ENCODE measurements around the gene HAPLN2.

HAPLN2 gene

DNA sequence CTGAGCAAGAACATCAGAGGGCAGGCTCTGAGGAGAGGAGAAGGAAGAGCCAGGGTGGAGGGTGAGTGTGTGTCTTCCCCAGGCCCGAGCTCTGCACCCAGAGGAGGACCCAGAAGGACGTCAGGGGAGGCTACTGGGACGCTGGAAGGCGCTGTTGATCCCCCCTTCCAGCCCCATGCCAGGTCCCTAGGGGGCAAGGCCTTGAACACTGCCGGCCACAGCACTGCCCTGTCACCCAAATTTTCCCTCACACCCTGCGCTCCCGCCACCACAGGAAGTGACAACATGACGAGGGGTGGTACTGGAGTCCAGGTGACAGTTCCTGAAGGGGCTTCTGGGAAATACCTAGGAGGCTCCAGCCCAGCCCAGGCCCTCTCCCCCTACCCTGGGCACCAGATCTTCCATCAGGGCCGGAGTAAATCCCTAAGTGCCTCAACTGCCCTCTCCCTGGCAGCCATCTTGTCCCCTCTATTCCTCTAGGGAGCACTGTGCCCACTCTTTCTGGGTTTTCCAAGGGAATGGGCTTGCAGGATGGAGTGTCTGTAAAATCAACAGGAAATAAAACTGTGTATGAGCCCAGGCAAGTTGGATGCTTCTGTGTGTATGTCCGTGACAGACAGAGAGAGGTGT is 39.8 kb downstream of the HAPLN2 start:
- H3K27me3 ChIP-seq (ENCODE audit: control insufficient read depth in 3 of 3, insufficient read depth in 3 of 3, low read depth in 1 of 3, low read length in 3 of 3), result peaks cover 5 to 40% (median 23%) of the 10 kb centered on the region in 3 experiments
- peak overlapping the region; percentile 84 for H2BK15ac ChIP-seq (ENCODE audit: low read length)
- H3K14ac ChIP-seq (ENCODE audit: low read length), result no peak overlapping the region
- H3K9ac ChIP-seq (ENCODE audit: low read depth, low read length, poor library complexity), result no peak overlapping the region
- H4K91ac ChIP-seq (ENCODE audit: low read depth, low read length, poor library complexity), result no peak overlapping the region
- H4K8ac ChIP-seq (ENCODE audit: low read depth, low read length), result no peak overlapping the region
- no peaks in the 10 kb centered on the region for H3K9me3 ChIP-seq (replicated peaks in 1 of 2; ENCODE audit: control insufficient read depth in 2 of 2, insufficient read depth in 1 of 2, low read depth in 1 of 2, low read length in 2 of 2)
- WGBS, 2 donors (ENCODE audit: extremely low coverage in 2 of 2, insufficient read length in 2 of 2, insufficient replicate concordance in 1 of 2), result no CpG with 5 or more reads among the region's 10 CpGs
- no peak overlapping the region for H3K4ac ChIP-seq (ENCODE audit: low read length)
- no peak overlapping the region for H3K27ac ChIP-seq (replicated peaks; ENCODE audit: low read length)
- peaks cover 50 to 57% of the 10 kb centered on the region in 2 donors for H3K4me1 ChIP-seq (ENCODE audit: control insufficient read depth in 2 of 2, insufficient read depth in 1 of 2, low read depth in 1 of 2, low read length in 2 of 2)
- H2AFZ ChIP-seq (ENCODE audit: low read length), result no peak overlapping the region
- H2BK12ac ChIP-seq (ENCODE audit: low read length), result peak overlapping the region; percentile 82
- peaks cover 0 to 7% of the 10 kb centered on the region in 2 donors for H3K36me3 ChIP-seq (replicated peaks in 1 of 2; ENCODE audit: control insufficient read depth in 2 of 2, insufficient read depth in 2 of 2, low read length in 2 of 2)
- no peak overlapping the region for H3K4me3 ChIP-seq (ENCODE audit: low read length in 2 of 2)
- no peak overlapping the region for H3K18ac ChIP-seq (ENCODE audit: low read length)
- H3K23ac ChIP-seq (ENCODE audit: low read depth, low read length, poor library complexity), result no peak overlapping the region
- H3K4me2 ChIP-seq (ENCODE audit: insufficient read depth, low read length, poor library complexity, severe bottlenecking), result no peak overlapping the region
- no peak overlapping the region for H2BK120ac ChIP-seq (ENCODE audit: low read depth, low read length)
- peak overlapping the region; percentile 93 for H2AK5ac ChIP-seq (ENCODE audit: low read depth, low read length)
- H3K79me1 ChIP-seq (ENCODE audit: low read depth, low read length), result peaks cover 4% of the 10 kb centered on the region
- DNase-seq (ENCODE audit: low spot score), result no peak
- peak overlapping the region; percentile 16 for H2BK5ac ChIP-seq (ENCODE audit: low read length)

- no peak overlapping the region for H3K4me2 ChIP-seq (ENCODE audit: insufficient read depth, low read length, poor library complexity, severe bottlenecking)
- no CpG with 5 or more reads among the region's 6 CpGs for WGBS, 2 donors (ENCODE audit: extremely low coverage in 2 of 2, insufficient read length in 2 of 2, insufficient replicate concordance in 1 of 2)
- peak overlapping the region; percentile 75 for H3K14ac ChIP-seq (ENCODE audit: low read length)
- peaks cover 55 to 63% of the 10 kb centered on the region in 2 donors for H3K4me1 ChIP-seq (ENCODE audit: control insufficient read depth in 2 of 2, insufficient read depth in 1 of 2, low read depth in 1 of 2, low read length in 2 of 2)
- no peak overlapping the region for H3K4me3 ChIP-seq (ENCODE audit: low read length in 2 of 2)
- DNase-seq (ENCODE audit: low spot score), result no peak
- peak overlapping the region; percentile 97 for H2AK5ac ChIP-seq (ENCODE audit: low read depth, low read length)
- no peak overlapping the region for H4K91ac ChIP-seq (ENCODE audit: low read depth, low read length, poor library complexity)
- peak overlapping the region; percentile 76 for H3K23ac ChIP-seq (ENCODE audit: low read depth, low read length, poor library complexity)
- H4K8ac ChIP-seq (ENCODE audit: low read depth, low read length), result no peak overlapping the region
- H2BK15ac ChIP-seq (ENCODE audit: low read length), result peak overlapping the region; percentile 93
- peaks cover 0 to 2% of the 10 kb centered on the region in 2 donors for H3K36me3 ChIP-seq (replicated peaks in 1 of 2; ENCODE audit: control insufficient read depth in 2 of 2, insufficient read depth in 2 of 2, low read length in 2 of 2)
- H3K4ac ChIP-seq (ENCODE audit: low read length), result no peak overlapping the region
- no peak overlapping the region for H2BK5ac ChIP-seq (ENCODE audit: low read length)
- peaks cover 4% of the 10 kb centered on the region for H3K79me1 ChIP-seq (ENCODE audit: low read depth, low read length)
- H3K9me3 ChIP-seq (replicated peaks in 1 of 2; ENCODE audit: control insufficient read depth in 2 of 2, insufficient read depth in 1 of 2, low read depth in 1 of 2, low read length in 2 of 2), result no peaks in the 10 kb centered on the region
- H3K27ac ChIP-seq (replicated peaks; ENCODE audit: low read length), result no peak overlapping the region
- peak overlapping the region; percentile 82 for H3K9ac ChIP-seq (ENCODE audit: low read depth, low read length, poor library complexity)
- no peak overlapping the region for H2BK120ac ChIP-seq (ENCODE audit: low read depth, low read length)
- H3K18ac ChIP-seq (ENCODE audit: low read length), result peak overlapping the region; percentile 24
- no peak overlapping the region for H2AFZ ChIP-seq (ENCODE audit: low read length)
- H3K27me3 ChIP-seq (ENCODE audit: control insufficient read depth in 3 of 3, insufficient read depth in 3 of 3, low read depth in 1 of 3, low read length in 3 of 3), result peaks cover 5 to 39% (median 21%) of the 10 kb centered on the region in 3 experiments
- H2BK12ac ChIP-seq (ENCODE audit: low read length), result peak overlapping the region; percentile 76
Measured at GRCh38 chr1:156659661-156659987, 40.4 kb downstream of the HAPLN2 start.

DNA sequence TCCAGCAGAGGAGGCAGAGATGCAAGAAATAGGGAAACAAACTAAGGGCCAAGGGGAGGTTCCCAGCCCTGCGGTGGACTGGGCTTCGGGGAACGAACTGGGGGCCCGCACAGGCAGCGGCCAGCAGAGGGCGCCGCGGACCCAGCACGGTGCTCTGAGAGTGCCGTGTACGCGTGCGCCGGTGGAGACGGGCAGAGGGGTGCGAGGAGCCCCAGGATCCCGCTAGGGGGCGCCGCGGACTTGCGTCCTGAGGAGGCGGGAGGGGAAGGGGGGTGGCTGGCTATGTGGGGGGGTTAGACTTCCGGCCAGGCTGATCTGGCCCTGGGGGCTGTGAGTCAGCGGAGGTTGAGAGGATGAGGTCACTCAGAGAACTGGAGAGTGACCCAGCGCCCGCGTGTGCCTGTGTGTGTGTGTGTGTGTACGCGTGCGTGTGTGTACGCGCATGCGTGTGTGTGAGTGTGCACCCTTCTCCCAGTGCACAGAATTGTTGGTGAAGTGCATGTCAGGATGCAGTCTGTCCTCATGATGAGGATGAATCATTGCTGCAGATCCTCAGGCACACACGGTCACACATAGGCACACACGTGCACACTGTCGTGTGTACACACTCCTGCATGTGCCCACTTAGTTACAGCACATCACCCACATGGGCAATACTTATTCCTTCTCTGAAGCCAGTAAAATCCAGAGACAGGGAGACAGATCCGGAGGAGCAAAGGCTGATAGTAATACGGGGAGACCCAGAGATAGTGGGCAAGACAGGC is 41.0 kb downstream of the HAPLN2 start:
- Histone ChIP-seq H3K4ac (ENCODE audit: low read length) (peak overlapping the region; percentile 76), H3K23ac (ENCODE audit: low read depth, low read length, poor library complexity) (peak overlapping the region; percentile 76), H2BK15ac (ENCODE audit: low read length) (peak overlapping the region; percentile 93), H3K4me2 (ENCODE audit: insufficient read depth, low read length, poor library complexity, severe bottlenecking) (no peak overlapping the region), H4K8ac (ENCODE audit: low read depth, low read length) (peak overlapping the region; percentile 68), H3K27ac (replicated peaks; ENCODE audit: low read length) (peak overlapping the region; percentile 70), H2AFZ (ENCODE audit: low read length) (no peak overlapping the region), H2AK5ac (ENCODE audit: low read depth, low read length) (peak overlapping the region; percentile 97), H3K27me3 (ENCODE audit: control insufficient read depth in 3 of 3, insufficient read depth in 3 of 3, low read depth in 1 of 3, low read length in 3 of 3) (peaks cover 5 to 35% (median 16%) of the 10 kb centered on the region in 3 experiments), H3K4me1 (ENCODE audit: control insufficient read depth in 2 of 2, insufficient read depth in 1 of 2, low read depth in 1 of 2, low read length in 2 of 2) (peaks cover 58 to 67% of the 10 kb centered on the region in 2 donors), H3K36me3 (replicated peaks in 1 of 2; ENCODE audit: control insufficient read depth in 2 of 2, insufficient read depth in 2 of 2, low read length in 2 of 2) (peaks cover 0 to under 1% of the 10 kb centered on the region in 2 donors), H3K18ac (ENCODE audit: low read length) (peak overlapping the region; percentile 84), H3K14ac (ENCODE audit: low read length) (peak overlapping the region; percentile 75), H2BK12ac (ENCODE audit: low read length) (peak overlapping the region; percentile 76), H3K9me3 (replicated peaks in 1 of 2; ENCODE audit: control insufficient read depth in 2 of 2, insufficient read depth in 1 of 2, low read depth in 1 of 2, low read length in 2 of 2) (no peaks in the 10 kb centered on the region), H4K91ac (ENCODE audit: low read depth, low read length, poor library complexity) (peak overlapping the region; percentile 81), H3K79me1 (ENCODE audit: low read depth, low read length) (peaks cover 4% of the 10 kb centered on the region), H2BK120ac (ENCODE audit: low read depth, low read length) (peak overlapping the region; percentile 95), H3K4me3 (ENCODE audit: low read length in 2 of 2) (peak overlapping the region; percentile 16 to 50), H2BK5ac (ENCODE audit: low read length) (no peak overlapping the region), H3K9ac (ENCODE audit: low read depth, low read length, poor library complexity) (peak overlapping the region; percentile 82)
- peak; percentile 97 for DNase-seq (ENCODE audit: low spot score)
- WGBS, 2 donors (ENCODE audit: extremely low coverage in 2 of 2, insufficient read length in 2 of 2, insufficient replicate concordance in 1 of 2), result no CpG with 5 or more reads among the region's 38 CpGs

DNA sequence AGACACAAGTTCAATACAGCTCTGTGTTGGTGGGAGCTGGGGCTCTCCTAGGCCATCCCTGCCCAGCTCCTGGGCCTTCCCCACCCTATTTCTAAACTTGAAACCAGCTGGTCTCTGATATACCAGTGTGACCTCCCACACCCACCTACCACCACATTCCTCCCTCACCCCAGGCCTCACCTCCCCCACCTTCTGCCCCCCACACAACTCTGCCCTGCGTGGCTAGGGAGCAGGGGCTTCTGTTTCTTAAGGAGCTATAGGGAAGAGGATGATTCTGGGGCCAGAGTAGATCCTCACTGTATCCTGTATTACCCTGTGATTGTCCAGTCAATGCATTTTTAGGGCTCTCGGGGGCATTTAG is 41.5 kb downstream of the HAPLN2 start:
- Histone ChIP-seq H2BK120ac (ENCODE audit: low read depth, low read length) (peak overlapping the region; percentile 95), H2BK15ac (ENCODE audit: low read length) (peak overlapping the region; percentile 4)
- no CpG with 5 or more reads among the region's 2 CpGs for WGBS, 2 donors (ENCODE audit: extremely low coverage in 2 of 2, insufficient read length in 2 of 2, insufficient replicate concordance in 1 of 2)

More for the DNA sequence above, 41.5 kb downstream of the HAPLN2 start:
- no peak overlapping the region for H3K4me2 ChIP-seq (ENCODE audit: insufficient read depth, low read length, poor library complexity, severe bottlenecking)
- peak overlapping the region; percentile 84 for H3K18ac ChIP-seq (ENCODE audit: low read length)
- peak overlapping the region in 1 of 2 donors; percentile 50 for H3K4me3 ChIP-seq (ENCODE audit: low read length in 2 of 2)
- no peak for DNase-seq (ENCODE audit: low spot score)
- no peak overlapping the region for H3K14ac ChIP-seq (ENCODE audit: low read length)
- peaks cover 4% of the 10 kb centered on the region for H3K79me1 ChIP-seq (ENCODE audit: low read depth, low read length)
- no peak overlapping the region for H2AFZ ChIP-seq (ENCODE audit: low read length)
- no peak overlapping the region for H3K23ac ChIP-seq (ENCODE audit: low read depth, low read length, poor library complexity)
- H2BK5ac ChIP-seq (ENCODE audit: low read length), result no peak overlapping the region
- H2AK5ac ChIP-seq (ENCODE audit: low read depth, low read length), result peak overlapping the region; percentile 5
- H3K36me3 ChIP-seq (replicated peaks in 1 of 2; ENCODE audit: control insufficient read depth in 2 of 2, insufficient read depth in 2 of 2, low read length in 2 of 2), result no peaks in the 10 kb centered on the region
- H3K27ac ChIP-seq (replicated peaks; ENCODE audit: low read length), result peak overlapping the region; percentile 70
- H3K9me3 ChIP-seq (replicated peaks in 1 of 2; ENCODE audit: control insufficient read depth in 2 of 2, insufficient read depth in 1 of 2, low read depth in 1 of 2, low read length in 2 of 2), result no peaks in the 10 kb centered on the region
- no peak overlapping the region for H4K91ac ChIP-seq (ENCODE audit: low read depth, low read length, poor library complexity)
- peak overlapping the region; percentile 71 for H3K9ac ChIP-seq (ENCODE audit: low read depth, low read length, poor library complexity)
- peaks cover 63 to 73% of the 10 kb centered on the region in 2 donors for H3K4me1 ChIP-seq (ENCODE audit: control insufficient read depth in 2 of 2, insufficient read depth in 1 of 2, low read depth in 1 of 2, low read length in 2 of 2)
- peaks cover 5 to 29% (median 10%) of the 10 kb centered on the region in 3 experiments for H3K27me3 ChIP-seq (ENCODE audit: control insufficient read depth in 3 of 3, insufficient read depth in 3 of 3, low read depth in 1 of 3, low read length in 3 of 3)
- no peak overlapping the region for H2BK12ac ChIP-seq (ENCODE audit: low read length)
- no peak overlapping the region for H4K8ac ChIP-seq (ENCODE audit: low read depth, low read length)
- H3K4ac ChIP-seq (ENCODE audit: low read length), result no peak overlapping the region

Measured in neuronal stem cell (in vitro differentiated cells).